Endothelial cell of umbilical vein (primary cell): ENCODE data around the gene NTRK2. TPM values are rescaled to one million over a fixed set of nuclear protein-coding genes. Genes with fewer than 3 reads are reported as not detected.

ENCODE experiments used
- BruUV-seq: library from RNA; stranded (reverse); fragments of 400-500 nt; replicated peaks from 2 replicates; lab custom pipeline; 2021; lab: Mats Ljungman, UMichigan
- CTCF ChIA-PET: fragments of 300-600, 350-600 bp; sonication (Branson Sonifier 250); formaldehyde crosslinking; loops from one replicate; lab custom pipeline; 2021; ENCODE audit warnings: antibody characterized with exemption, inconsistent platforms; lab: Charles Lee
- POLR2A ChIA-PET: fragments of 300-600, 350-600 bp; sonication (Branson Sonifier 250); formaldehyde crosslinking; loops from one replicate; lab custom pipeline; 2021; ENCODE audit warnings: antibody characterized with exemption, inconsistent platforms; lab: Charles Lee
- DNase-seq: peaks from one replicate; pipeline ENCODE4 v3.0.0-alpha.2; 2011; ENCODE audit warnings: low read depth, low spot score
- FAIRE-seq: peaks from 2 replicates; lab custom pipeline; 2011; peaks lifted over from hg19 to GRCh38; lab: Jason Lieb, UNC
- H2AFZ ChIP-seq: 2 replicates; pipeline ENCODE4 v1.6.0; 2012; ENCODE audit warnings: low read depth, low read length, control low read depth, inconsistent platforms
- H3K27ac ChIP-seq: 2 replicates; pipeline ENCODE4 v1.5.1; 2011; ENCODE audit warnings: low read depth, mild to moderate bottlenecking, control low read depth, low read length, moderate library complexity; ENCODE audit not compliant: insufficient read depth
- H3K27me3 ChIP-seq, 2 experiments: 2 replicates each; pipeline versions ENCODE4 v1.6.0 to v1.6.1; 2011; ENCODE audit warnings: low read length in 2 of 2, mixed read lengths in 1 of 2; ENCODE audit not compliant: control insufficient read depth in 2 of 2, insufficient read depth in 2 of 2
- H3K36me3 ChIP-seq, 2 experiments: 2 replicates in 1 of 2; 3 replicates in 1 of 2; pipeline ENCODE4 v1.5.1; 2011; ENCODE audit warnings: low read length in 2 of 2, mild to moderate bottlenecking in 1 of 2, moderate library complexity in 1 of 2; ENCODE audit not compliant: control insufficient read depth in 2 of 2, insufficient read depth in 2 of 2; ENCODE audit errors: extremely low read depth in 1 of 2
- H3K4me1 ChIP-seq: 3 replicates; pipeline ENCODE4 v1.5.1; 2011; ENCODE audit warnings: mild to moderate bottlenecking, low read length; ENCODE audit not compliant: control insufficient read depth, insufficient read depth; ENCODE audit errors: extremely low read depth
- H3K4me2 ChIP-seq: 2 replicates; pipeline ENCODE4 v1.6.1; 2011; ENCODE audit warnings: low read length, control low read depth, mixed read lengths; ENCODE audit not compliant: insufficient read depth
- H3K4me3 ChIP-seq, 3 experiments: fragments of 200-600 bp in 1 of 3; sonication (generic), shearing (Covaris generic) in 1 of 3; replicated peaks in 1 of 3; 2 replicates each; pipeline ENCODE4 v1.5.1; 2011 to 2016; ENCODE audit warnings: control low read depth in 3 of 3, low read length in 3 of 3, mild to moderate bottlenecking in 2 of 3, inconsistent platforms in 1 of 3, low read depth in 1 of 3, moderate library complexity in 1 of 3; ENCODE audit not compliant: insufficient read depth in 1 of 3
- H3K79me2 ChIP-seq: 2 replicates; pipeline ENCODE4 v1.6.0; 2012; ENCODE audit warnings: low read length, inconsistent platforms; ENCODE audit not compliant: control insufficient read depth, insufficient read depth
- H3K9ac ChIP-seq: replicated peaks from 2 replicates; pipeline ENCODE3; 2011; ENCODE audit warnings: low read length, control low read depth; ENCODE audit not compliant: insufficient read depth; ENCODE audit errors: extremely low read depth
- H3K9me1 ChIP-seq: replicated peaks from 3 replicates; pipeline ENCODE4 v1.6.0; 2011; ENCODE audit warnings: mild to moderate bottlenecking, low read length; ENCODE audit not compliant: control insufficient read depth, insufficient read depth; ENCODE audit errors: extremely low read depth
- H3K9me3 ChIP-seq: replicated peaks from 2 replicates; pipeline ENCODE4 v1.5.1; 2012; ENCODE audit warnings: low read length, inconsistent platforms; ENCODE audit not compliant: control insufficient read depth, insufficient read depth
- H4K20me1 ChIP-seq: replicated peaks from 2 replicates; pipeline ENCODE3; 2011; ENCODE audit warnings: mild to moderate bottlenecking, low read length; ENCODE audit not compliant: control insufficient read depth, insufficient read depth; ENCODE audit errors: extremely low read depth
- CTCF ChIP-seq, 2 donors: IDR thresholded peaks; 1 replicate in 1 of 2; 2 replicates in 1 of 2; pipeline ENCODE4 v1.5.1; 2011; ENCODE audit warnings: low read length in 2 of 2, mild to moderate bottlenecking in 2 of 2, moderate library complexity in 2 of 2, control low read depth in 1 of 2, inconsistent platforms in 1 of 2, low read depth in 1 of 2; ENCODE audit not compliant: insufficient read depth in 1 of 2; ENCODE audit errors: extremely low read depth in 1 of 2
- EZH2 ChIP-seq: IDR thresholded peaks from 2 replicates; pipeline ENCODE4 v1.6.1; 2012; ENCODE audit warnings: borderline replicate concordance, low read depth, mild to moderate bottlenecking, moderate library complexity, low read length, inconsistent platforms; ENCODE audit not compliant: severe bottlenecking
- FOS ChIP-seq: IDR thresholded peaks from 2 replicates; pipeline ENCODE4 v1.6.1; 2011; ENCODE audit warnings: mild to moderate bottlenecking, low read length, moderate library complexity, borderline replicate concordance; ENCODE audit not compliant: insufficient read depth
- GATA2 ChIP-seq: IDR thresholded peaks from 2 replicates; pipeline ENCODE4 v1.7.0; 2011; ENCODE audit warnings: low read depth, mild to moderate bottlenecking, moderate library complexity, mixed read lengths, low read length; ENCODE audit not compliant: insufficient read length, insufficient read depth
- JUN ChIP-seq: IDR thresholded peaks from 2 replicates; pipeline ENCODE4 v1.6.1; 2011; ENCODE audit warnings: borderline replicate concordance, low read depth; ENCODE audit not compliant: insufficient read length, insufficient read depth
- MAX ChIP-seq: IDR thresholded peaks from 2 replicates; pipeline ENCODE4 v1.6.1; 2011; ENCODE audit not compliant: insufficient read depth, insufficient read length
- MYC ChIP-seq: IDR thresholded peaks from one replicate; pipeline ENCODE4 v1.6.1; 2011; ENCODE audit warnings: mild to moderate bottlenecking, low read depth, low read length
- POLR2A ChIP-seq: IDR thresholded peaks from 2 replicates; pipeline ENCODE4 v1.6.1; 2012; ENCODE audit warnings: low read depth, mild to moderate bottlenecking, control low read depth, low read length
- POLR2AphosphoS5 ChIP-seq: IDR thresholded peaks from 2 replicates; pipeline ENCODE4 v1.6.1; 2012; ENCODE audit warnings: low read depth, mild to moderate bottlenecking, control low read depth, low read length, moderate library complexity; ENCODE audit not compliant: insufficient read depth
- dilution Hi-C: fragments of 300-500 bp; cut with MboI; formaldehyde crosslinking; loops from one replicate; pipeline ENCODE4 v1.15.0; 2019; ENCODE audit warnings: low sequenced_read_pairs; ENCODE audit not compliant: extremely low pct_ligation_motif_present
- intact Hi-C: fragments of 100-400 bp; cut with micrococcal nuclease; formaldehyde crosslinking; loops from one replicate; pipeline ENCODE4 v1.10.0; 2022
- polyA plus RNA-seq, 4 experiments: library from polyadenylated mRNA; depleted of rRNA in 3 of 4; stranded (reverse) in 3 of 4; unstranded in 1 of 4; fragments of >200 nt; gene quantifications; 2 replicates each; pipeline versions ENCODE4 v1.2.1 to v1.2.3, GENCODE V29; 2011 to 2012; ENCODE audit warnings: missing spikeins in 1 of 4
- total RNA-seq: library from RNA; stranded (reverse); gene quantifications from 2 replicates; pipeline ENCODE4 v1.2.3, GENCODE V29; 2021

Gene NTRK2
- total and polyA plus RNA-seq, 2 donors (not counting 3 experiments of a cell fraction or from before 2014, with no cell fraction given): 0.01 to 0.13 TPM

GRCh38 chr9:84622981-84623380, 46.5 kb upstream of the NTRK2 start:
- H3K36me3 ChIP-seq: no peaks in the 10 kb centered on the region
- BruUV-seq: no TSS peak
- TF ChIP-seq GATA2 (no peak), MYC (no peak), EZH2 (no peak), CTCF (IDR thresholded peaks at IDR 0.05; ENCODE audit: extremely low read depth in 1 of 2, insufficient read depth in 1 of 2, low read depth in 1 of 2, low read length in 2 of 2) (no peak), FOS (no peak), MAX (no peak), JUN (no peak), POLR2A (no peak), POLR2AphosphoS5 (no peak)
- ChIA-PET POLR2A (no interaction called here), CTCF (no interaction called here)
- H3K9me3 ChIP-seq: no peaks in the 10 kb centered on the region
- H3K4me1 ChIP-seq: no peaks in the 10 kb centered on the region
- no peak overlapping the region for H3K27ac ChIP-seq
- no peak overlapping the region for H2AFZ ChIP-seq
- no peaks in the 10 kb centered on the region for H3K79me2 ChIP-seq
- dilution Hi-C loops (no loop called here), intact Hi-C loops (no loop called here)
- no peak overlapping the region for H3K4me3 ChIP-seq
- H3K4me2 ChIP-seq: no peak overlapping the region
- no peaks in the 10 kb centered on the region for H3K27me3 ChIP-seq
- DNase-seq (no peak), FAIRE-seq (no peak)
- H4K20me1 ChIP-seq: no peaks in the 10 kb centered on the region
- no peak overlapping the region for H3K9ac ChIP-seq
- H3K9me1 ChIP-seq: no peaks in the 10 kb centered on the region
